HG03064 (cell line): ENCODE data around the gene ZNF474.

ENCODE experiments used
- ATAC-seq: cut with Tn5 transposase; IDR thresholded peaks from one replicate; pipeline ENCODE4 v1.9.1; 2021; ENCODE audit warnings: low read depth; ENCODE audit not compliant: unreplicated experiment

The ZNF474 gene

DNA sequence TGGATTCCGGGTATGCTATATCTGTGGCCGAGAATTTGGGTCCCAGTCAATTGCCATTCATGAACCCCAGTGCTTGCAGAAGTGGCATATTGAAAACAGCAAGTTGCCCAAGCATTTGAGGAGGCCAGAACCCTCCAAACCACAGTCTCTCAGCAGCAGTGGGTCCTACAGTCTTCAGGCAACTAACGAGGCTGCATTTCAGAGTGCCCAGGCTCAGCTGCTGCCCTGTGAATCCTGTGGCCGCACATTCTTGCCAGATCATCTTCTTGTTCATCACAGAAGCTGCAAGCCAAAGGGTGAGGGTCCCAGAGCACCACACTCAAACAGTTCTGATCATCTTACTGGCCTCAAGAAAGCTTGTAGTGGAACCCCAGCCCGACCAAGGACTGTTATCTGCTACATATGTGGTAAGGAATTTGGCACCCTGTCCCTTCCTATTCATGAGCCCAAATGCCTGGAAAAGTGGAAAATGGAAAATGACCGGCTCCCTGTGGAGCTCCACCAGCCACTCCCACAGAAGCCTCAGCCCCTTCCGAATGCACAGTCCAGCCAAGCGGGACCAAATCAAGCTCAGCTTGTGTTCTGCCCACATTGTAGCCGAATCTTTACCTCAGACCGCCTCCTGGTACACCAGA is 23.0 kb downstream of the ZNF474 start:
- no peak for ATAC-seq

DNA sequence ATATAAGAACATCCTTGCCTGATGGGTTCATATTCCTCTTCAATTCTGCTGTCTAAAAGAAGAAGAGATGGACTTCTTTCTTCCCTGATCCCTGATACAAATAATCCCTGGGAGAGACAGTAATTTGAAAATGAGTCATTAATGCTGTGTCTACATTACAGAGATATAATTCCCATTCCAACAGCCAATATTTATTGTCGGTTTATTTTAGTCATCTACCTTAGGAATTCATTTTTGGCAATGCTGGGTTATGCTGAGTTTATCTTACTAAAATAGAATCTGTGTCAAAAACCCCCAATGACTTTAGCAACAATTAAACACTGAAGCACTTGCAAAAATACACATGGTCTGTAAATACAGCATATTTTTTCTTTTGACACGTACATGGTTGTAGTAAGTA is 23.9 kb downstream of the ZNF474 start:
- no peak for ATAC-seq

DNA sequence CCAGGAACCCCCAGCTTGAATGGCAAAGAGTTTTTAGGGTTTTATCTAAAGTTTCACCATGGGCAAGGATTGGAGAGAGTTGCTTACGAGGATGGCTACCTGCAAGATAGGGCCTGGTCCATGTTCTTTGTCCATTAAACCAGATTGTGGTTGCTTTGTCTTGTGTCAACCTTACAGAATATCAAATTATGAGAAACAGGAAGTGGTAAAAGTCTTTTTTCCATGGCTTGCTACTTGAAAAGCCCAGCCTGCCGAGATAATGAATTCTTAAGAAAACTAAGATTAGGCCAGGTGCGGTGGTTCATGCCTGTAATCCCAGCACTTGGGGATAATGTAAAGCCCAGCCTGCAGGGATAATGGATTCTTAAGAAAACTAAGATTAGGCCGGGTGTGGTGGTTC is 24.4 kb downstream of the ZNF474 start:
- ATAC-seq, result no peak

DNA sequence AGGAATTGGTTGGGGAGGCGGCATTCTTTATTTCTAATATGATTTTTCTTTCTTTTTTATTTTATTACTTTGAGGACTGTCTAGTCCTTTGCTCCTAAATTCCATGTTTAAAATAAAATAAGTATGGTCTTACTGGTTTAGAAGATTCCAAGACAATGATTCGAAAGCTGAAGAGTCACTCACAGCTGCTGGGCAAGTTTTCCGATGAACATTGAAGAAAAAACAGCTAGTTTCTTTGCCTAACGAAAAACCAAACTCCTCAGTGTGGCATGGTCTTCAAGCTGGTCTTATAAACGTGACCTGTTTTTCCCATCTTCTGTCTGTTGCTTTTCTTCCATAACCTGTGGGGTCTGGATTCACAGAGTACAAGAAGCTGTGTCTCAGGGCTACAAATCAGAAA is 25.1 kb downstream of the ZNF474 start:
- ATAC-seq, result no peak

DNA sequence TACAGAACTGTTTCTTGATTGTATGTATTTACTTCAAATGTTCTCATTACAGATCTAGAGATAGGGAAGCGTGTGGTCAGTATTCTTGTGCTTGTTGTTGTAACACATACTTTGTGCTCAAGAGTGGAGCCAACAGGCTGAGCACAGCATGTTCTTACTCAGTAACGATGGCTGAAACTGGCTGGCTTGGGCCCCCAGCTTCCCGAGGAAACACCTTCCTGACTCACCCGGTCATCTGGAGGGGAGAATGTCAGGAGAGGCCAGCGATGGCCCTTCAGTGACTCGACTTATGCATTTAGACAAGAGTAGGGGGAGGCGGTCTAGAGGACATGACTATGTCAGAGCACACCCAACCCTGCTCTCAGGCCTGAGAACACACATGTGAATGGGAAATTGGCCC is 25.6 kb downstream of the ZNF474 start:
- no peak for ATAC-seq

DNA sequence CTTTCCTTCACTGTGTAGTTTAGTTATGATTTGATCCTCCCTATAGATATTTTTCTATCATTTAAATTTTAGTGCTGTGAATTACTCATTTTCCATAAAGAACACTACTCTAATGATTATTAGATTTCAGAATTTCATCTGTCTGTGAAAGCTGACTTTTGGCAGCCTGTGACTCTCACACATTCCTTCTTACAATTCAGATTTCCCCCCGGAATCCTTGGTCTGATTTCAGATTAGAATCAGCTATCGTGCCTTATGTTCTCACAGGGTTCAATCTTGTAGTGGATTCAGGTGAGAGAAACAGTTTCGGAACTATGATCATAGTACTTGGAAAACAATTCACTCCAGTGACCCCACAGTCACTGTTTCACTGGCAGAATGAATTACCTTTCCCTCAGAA is 26.2 kb downstream of the ZNF474 start:
- ATAC-seq, result no peak

DNA sequence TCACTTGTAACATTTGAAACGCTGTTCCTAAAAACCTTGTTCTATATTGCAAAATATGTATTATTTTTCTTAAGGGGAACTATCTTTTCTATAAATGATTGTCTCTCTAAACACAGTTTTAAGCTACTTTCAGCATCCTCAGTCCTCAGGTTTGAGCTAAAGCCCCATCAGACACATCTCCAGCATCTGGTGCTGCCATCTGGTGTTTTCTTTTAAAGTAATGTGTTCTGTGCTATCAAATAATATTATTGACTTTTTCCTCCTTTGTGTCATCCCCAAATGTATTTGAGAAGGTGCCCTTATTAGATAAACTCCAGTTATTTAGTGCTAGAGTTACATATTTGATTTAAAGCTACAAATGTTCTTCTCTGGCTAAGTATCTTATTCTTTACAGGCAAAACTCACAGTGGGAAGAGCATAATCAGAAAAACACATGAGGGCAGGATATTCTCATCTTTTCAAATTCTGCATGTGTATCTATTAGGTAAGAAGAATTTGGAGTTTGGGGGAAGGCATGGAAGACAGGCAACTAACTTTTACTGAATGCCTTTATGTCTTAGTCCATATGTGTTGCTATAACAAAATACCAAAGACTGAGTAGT is 27.5 kb downstream of the ZNF474 start:
- no peak for ATAC-seq

DNA sequence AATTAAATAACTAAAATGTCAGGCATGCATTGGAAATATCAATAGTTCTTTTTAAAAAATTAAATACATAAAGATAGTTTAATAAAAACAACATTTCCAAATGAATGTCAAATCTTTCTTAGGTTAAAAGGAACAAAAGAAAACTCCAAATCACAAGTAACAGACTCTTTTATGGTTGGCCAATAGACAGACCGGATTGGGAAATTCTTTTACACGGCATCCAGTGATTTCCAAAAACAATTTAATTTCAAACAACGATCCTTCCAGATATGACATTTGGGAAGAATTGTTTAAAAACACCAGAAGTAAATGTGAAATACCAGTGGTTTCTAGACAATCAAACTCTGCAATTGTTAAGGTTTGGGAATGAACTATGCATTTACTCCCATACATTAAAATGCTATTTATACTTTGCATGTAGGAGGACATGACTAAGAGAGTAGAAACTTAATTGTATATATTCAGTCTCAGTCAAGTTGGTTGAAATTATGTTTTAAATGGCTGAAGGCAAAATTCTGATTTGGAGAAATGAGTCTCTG is 32.8 kb downstream of the ZNF474 start:
- no peak for ATAC-seq

DNA sequence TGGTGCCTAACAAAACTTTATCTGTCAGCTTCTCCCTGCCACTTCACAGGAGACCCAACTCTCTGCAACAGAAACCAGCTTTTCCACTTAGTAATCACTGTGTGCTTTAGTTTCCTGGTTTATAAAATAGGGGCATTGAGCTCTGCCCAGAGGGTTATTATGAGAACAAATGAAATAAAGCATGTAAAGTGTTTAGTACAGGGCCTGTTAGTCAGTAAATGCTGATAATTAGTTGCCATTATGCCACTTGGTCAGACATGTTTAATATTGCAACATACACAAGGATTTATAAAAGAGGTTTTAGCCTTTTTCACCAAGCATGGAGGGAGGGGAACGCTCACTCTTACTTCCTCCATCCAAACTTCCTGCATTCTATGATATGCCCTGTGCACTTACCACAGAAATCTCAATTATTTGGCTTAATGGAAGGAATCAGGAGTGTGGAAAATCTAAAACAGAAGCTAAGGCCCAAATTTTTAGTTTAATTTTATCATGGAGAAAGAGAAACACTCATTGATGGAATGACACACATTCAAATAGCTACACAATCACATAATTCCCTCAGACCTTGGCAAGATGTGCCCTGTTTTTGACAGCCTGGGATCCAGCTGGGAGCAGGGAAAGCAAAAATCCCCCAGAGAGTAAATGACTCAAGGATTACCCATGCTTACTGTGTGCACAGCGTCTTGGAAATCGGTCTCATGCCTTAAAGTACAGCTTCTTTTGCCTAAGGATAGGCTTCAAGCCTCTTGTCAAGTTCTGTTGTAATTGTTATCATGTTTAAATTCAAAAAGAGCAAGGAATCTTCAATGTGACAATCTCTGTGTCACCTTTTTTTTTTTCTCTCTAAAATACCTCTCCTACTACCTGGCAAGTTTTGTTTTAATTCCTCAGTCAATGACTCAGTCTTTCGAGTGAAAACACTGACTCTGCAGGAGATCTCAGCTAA is 34.0 kb downstream of the ZNF474 start:
- ATAC-seq, result no peak

DNA sequence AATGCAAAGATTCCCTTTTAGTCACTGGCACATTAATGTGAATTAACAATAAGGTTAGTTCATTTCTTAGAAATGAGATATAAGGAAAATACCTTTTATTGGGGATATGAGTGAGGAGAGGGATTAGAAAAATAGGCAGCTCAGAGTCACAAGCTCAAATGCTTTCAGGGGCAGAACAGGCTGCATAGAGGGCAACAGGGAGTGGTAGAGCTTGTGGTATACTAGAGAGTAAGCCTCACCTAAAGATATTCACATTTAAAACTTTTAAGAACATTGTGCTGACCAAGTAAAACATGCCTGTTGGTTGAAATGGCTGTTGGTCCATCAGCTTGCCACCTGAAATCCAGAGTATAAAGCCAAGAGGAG is 34.7 kb downstream of the ZNF474 start:
- no peak for ATAC-seq

DNA sequence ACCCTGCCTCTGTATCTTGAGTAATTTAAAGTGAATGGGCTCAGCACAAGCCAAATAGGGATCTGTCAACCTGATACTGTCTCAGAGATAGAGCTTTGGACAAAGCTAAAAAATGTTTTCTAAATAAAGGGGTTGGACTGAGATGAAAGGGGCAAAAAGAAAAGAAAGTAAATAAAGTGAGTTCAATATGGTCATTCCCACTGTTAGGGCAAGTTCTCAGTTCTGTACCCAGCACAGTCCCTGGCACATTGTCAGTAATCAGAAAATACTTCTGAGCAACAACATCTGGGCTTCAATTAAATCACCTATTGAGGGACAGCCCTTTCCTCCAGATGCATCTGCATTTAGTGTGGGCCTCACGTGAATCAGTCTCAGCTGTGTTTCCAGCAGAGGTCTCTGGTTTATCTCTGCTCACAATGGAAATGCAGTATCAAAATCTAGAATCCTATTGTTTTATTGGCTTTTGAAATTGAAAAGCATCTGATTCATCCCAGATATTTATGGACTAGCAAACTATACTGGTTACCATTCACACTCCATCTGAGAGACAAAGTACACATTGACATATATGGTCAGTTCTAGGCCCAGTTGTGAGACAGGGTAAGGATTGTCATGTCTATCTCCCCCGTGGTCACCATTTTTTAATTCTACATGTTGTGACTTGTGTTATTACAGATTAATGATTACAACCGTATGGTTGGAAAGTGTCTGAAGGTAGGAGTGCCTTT is 35.6 kb downstream of the ZNF474 start:
- no peak for ATAC-seq

DNA sequence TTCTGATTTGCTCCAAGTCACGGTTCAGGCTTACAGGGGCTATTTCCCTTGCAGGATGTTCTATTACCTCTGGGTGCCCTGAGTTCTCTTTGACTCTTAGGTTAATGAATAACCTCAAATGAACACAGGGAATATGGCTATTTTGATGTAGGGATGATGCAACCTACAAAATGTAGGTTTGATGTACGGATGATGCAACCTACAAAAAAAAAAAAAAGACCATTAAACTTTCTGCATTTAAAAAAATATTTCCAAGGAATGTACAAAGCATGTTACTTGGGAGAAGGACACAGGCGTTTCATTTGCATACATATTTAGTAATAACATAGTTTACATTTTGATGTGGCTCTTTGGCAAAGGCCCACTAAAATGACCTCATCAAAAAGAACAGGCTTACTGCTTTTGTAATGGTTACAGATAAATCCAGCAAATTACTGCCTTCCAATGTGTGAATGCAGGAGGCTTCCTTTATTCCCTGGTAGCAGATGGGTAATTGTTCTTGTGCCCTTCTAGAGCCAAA is 36.3 kb downstream of the ZNF474 start:
- no peak for ATAC-seq

DNA sequence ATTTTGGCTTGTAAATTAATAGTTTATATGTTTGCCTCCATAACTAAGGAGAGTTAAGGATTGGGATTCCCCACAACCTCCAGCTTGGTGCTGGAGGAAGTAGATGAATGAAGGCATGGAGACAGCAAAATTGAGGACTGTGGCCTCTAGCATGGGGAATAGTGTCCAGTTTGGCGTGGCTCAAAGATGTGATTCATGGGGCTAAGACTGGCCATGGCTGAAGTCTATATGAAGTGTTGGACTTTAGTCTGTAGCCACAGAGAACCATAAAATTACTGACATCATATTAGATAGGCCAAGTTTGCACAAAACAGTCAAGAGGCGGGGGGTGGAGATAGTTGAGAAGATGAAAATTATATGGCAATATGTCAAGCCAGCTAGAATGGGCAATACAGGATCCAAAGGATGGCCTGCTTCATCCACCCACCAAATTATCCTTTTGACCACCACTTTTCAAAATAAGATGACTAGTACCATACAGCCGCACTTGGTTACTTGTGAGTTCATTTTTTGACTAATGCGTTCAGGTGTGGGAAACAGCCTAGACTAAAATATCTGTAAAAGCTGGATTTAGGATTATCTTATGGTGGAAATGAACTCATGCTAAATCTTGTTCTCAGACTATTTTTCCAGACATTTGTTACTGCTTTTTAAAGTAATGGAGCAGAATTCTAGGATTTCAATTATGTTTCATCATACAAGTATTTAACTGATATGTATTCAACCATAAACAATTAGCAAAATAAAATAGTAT is 40.2 kb downstream of the ZNF474 start:
- no peak for ATAC-seq

DNA sequence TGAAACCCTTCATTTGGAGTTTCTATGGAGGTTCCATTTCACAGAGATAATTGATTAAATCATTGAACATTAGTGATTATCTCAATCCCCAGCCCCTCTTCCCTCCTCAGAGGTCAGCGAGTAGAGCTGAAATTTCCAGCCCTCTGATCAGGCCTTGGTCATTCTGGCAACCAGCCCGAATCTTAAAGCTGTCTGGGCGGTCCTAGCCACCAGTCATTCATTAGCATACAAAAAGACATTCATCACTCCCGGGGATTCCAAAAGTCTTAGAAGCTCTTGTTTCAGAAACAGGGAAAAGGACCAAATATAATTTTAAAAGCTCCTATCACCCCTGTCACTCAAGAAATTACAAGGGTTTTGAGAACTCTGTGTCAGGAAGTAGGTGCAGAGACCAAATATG is 41.3 kb downstream of the ZNF474 start:
- ATAC-seq, result no peak

DNA sequence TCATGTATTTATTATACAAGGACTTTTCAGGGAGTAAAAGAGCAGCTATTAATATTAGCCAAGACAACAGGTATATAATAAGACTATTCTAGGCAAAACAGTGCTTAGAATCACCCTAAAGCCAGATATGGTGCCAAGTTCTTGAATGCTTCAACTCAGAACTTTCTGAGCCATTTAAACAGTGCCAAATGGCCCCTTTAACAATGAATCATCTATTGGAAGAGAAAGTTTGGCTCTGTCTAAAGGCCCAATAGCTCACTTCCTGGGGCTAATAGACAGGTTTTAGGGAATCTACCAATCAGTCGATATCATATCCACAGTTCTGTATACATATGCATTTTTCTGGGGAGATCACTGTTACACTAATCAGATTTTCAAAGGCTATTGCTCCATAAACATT is 42.9 kb downstream of the ZNF474 start:
- no peak for ATAC-seq

DNA sequence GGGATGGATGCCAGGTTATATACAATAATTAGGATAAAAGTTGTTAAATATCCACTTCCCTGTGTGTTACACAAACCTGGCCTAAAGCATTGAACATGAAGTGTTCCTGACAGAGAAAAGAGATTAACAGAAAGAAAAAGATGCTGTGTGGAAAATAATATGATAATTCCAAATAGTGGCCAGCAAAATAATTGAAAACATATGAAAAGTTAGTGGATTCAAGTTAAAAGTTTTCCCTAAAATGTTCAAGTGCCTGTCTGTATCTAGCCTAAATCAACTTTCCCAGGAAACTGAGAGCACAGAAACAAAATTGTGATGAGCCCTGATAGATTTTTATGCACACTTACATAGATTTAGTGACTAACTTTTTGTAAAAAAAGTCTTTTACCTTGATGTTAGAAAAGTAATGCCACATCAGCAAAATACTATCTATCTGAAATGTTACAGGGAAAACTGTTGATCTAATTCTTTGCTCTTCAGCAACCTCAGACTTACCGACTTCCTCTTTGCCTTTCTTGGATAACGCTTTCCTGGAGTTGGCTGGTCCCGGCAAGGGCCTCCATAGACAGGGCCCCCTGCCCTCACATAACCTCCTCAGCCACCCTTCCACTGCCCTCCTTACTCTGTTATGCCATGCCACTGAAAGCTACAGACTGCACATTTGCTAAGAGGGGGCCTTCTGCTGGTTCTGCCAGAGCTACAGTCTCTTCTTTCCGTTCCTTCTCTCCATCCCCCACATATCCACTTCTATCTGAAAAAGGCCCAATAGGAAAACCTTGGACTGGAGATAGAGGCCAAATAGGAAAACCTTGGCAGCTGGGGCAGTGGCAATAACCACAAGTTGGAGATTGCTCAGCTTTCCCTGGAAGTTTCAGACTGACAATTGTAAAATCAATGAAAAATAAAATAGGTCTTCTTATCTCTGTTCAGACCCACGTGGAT is 44.4 kb downstream of the ZNF474 start:
- ATAC-seq, result no peak

DNA sequence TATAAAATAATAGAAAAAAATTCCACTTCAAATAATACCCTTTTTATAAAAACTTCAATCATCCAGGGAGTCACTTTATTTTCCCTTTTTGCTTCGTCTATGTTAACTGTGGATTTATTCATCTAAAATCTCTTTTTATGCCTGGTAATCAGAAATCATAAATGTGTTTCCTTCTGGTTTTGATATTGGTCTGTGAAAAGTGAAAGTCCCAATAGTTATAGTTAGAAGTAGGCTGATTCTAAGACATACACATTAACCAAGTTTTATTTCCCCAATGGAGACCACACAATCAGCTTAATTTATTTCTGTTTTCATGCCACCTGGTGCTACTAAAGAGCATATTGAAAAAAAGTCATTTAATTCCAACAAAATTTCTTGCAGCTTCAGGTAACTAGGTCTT is 45.7 kb downstream of the ZNF474 start:
- no peak for ATAC-seq

DNA sequence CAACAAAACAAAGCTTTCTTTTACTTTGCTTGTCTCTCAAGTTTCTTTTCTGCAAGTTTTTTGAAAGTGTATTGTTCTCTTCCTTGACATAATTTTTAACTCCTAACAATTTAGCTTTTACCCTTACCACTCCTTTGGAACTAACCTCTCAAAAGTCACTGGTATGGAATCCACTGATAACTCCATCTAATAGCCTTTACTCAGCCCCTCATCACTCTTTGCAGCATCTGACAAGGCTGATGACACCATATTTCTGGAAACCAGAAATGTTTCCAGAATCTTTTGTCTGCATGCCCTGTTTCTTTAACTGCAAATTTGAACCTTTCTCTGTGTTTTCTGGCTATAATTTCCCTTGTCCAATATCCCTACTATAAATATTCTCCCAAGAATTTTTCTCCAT is 46.5 kb downstream of the ZNF474 start:
- ATAC-seq, result no peak

DNA sequence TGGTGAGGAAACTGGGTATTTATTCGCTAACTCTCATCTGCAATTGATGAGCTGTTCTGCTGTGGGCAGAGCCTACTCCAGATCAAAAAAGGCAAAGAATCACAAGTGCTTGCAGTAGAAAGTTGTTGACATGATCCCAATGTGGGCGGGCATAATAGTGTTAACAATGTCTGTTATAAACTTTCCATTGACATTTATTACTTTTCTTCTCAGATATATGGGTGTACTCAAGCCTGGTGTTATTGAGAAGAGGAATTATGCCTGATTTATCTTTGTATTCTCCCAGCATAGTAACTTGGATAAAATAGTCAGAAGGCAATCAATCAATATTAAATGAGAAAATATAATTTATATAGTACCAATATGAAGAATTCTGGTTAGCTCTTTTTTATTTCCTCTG is 47.8 kb downstream of the ZNF474 start:
- ATAC-seq, result no peak
